ENCODE data around the gene PLPPR3. TPM values are rescaled to one million over a fixed set of nuclear protein-coding genes. Genes with fewer than 3 reads are reported as not detected.
"Not testable (repeated sequence)": the region's sequence is repeated elsewhere in the genome, so short reads cannot be mapped to it uniquely, and the experiment has no call there.

PLPPR3 gene
- polyA plus RNA-seq, 4 donors, result 0.49 to 0.57 TPM; not detected in 2

- WGBS, 3 donors, result 68 to 79% (median 72%) methylated on average over 7 of the region's 7 CpGs
- not testable (repeated sequence) for FAIRE-seq; H3K4me3 ChIP-seq (ENCODE audit: low read depth in 1 of 3, low read length in 3 of 3); DNase-seq; H3K27ac ChIP-seq (ENCODE audit: low read depth in 1 of 3, low read length in 2 of 3); H3K4me1 ChIP-seq (ENCODE audit: control insufficient read depth in 3 of 3, insufficient read depth in 2 of 3, low read depth in 1 of 3, low read length in 2 of 3); H3K9me3 ChIP-seq (ENCODE audit: control insufficient read depth in 2 of 2, insufficient read depth in 1 of 2, low read depth in 1 of 2, low read length in 1 of 2); H3K36me3 ChIP-seq (ENCODE audit: control insufficient read depth in 3 of 3, insufficient read depth in 2 of 3, low read depth in 1 of 3, low read length in 3 of 3)
- H3K27me3 ChIP-seq (ENCODE audit: control insufficient read depth in 3 of 3, insufficient read depth in 3 of 3, low read length in 3 of 3), result peaks cover 4 to 61% (median 10%) of the 10 kb centered on the region in 3 donors
These were observed 21.0 kb upstream of the PLPPR3 start for GRCh38 chr19:842802-843179.

DNA sequence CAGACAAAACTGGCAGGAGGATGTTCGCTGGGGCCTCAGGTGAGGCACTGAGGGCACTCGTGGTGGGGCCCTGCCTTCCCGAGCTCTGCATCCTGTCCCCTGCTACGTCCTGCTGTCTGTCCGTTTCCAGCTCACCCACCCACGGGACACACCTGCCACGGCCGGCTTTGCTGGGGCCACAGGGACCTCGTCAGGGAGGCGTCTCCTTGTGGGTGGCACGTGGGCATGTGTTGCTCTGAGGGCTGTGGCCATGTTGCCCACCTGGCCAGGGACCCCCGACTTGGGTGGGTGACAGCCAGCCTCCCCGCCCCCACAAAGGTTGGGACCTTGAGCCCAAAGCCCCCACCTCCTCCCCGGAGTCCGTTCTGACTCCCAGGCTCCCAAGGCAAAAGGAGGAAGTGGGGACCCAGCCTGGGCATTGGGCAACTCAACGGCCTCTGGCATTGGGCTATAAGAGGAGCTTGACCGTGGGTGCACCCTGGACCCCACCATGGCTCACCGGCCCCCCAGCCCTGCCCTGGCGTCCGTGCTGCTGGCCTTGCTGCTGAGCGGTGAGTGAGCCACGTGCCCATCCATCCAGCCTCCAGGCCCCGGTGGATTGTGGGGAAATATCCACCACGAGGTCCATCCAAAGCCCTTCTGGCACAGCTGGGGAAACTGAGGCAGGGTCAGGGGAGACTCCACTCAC, 18.9 kb upstream of the PLPPR3 start, which contains the start of gene PRTN3:
Gene PRTN3, plus strand, starts transcription at position 481 of the 688 bp plus-strand sequence. Its CDS starts 10 bp downstream, at position 491.
- Histone ChIP-seq H3K36me3 (ENCODE audit: control insufficient read depth in 3 of 3, insufficient read depth in 2 of 3, low read depth in 1 of 3, low read length in 3 of 3) (no peaks in the 10 kb centered on the region), H3K4me1 (ENCODE audit: control insufficient read depth in 3 of 3, insufficient read depth in 2 of 3, low read depth in 1 of 3, low read length in 2 of 3) (peaks cover 0 to 5% (median 0%) of the 10 kb centered on the region in 3 donors), H3K27me3 (ENCODE audit: control insufficient read depth in 3 of 3, insufficient read depth in 3 of 3, low read length in 3 of 3) (peaks cover 5 to 53% (median 13%) of the 10 kb centered on the region in 3 donors), H3K27ac (ENCODE audit: low read depth in 1 of 3, low read length in 2 of 3) (no peak within 1 kb of the TSS), H3K4me3 (ENCODE audit: low read depth in 1 of 3, low read length in 3 of 3) (no peak within 1 kb of the TSS), H3K9me3 (ENCODE audit: control insufficient read depth in 2 of 2, insufficient read depth in 1 of 2, low read depth in 1 of 2, low read length in 1 of 2) (no peaks in the 10 kb centered on the region)
- FAIRE-seq (no peak), DNase-seq (no peak)
- 43 to 67% (median 43%) methylated on average over 23 to 24 of the region's 24 CpGs for WGBS, 3 donors

- DNase-seq, result no peak
- WGBS, 3 donors, result 68 to 73% (median 70%) methylated on average over 31 to 36 of the region's 36 CpGs
These were observed 13.6 kb upstream of the PLPPR3 start for GRCh38 chr19:835210-835810.

GRCh38 chr19:834216-834615, 12.5 kb upstream of the PLPPR3 start:
- FAIRE-seq, result no peak
- 74 to 81% (median 77%) methylated on average over 24 of the region's 24 CpGs for WGBS, 3 donors
- H3K27me3 ChIP-seq (ENCODE audit: control insufficient read depth in 3 of 3, insufficient read depth in 3 of 3, low read length in 3 of 3), result peaks cover 5 to 36% (median 10%) of the 10 kb centered on the region in 3 donors

More at GRCh38 chr19:835210-835810, 13.6 kb upstream of the PLPPR3 start:
- Histone ChIP-seq H3K27ac (ENCODE audit: low read depth in 1 of 3, low read length in 2 of 3) (no peak overlapping the region), H3K4me3 (ENCODE audit: low read depth in 1 of 3, low read length in 3 of 3) (no peak overlapping the region), H3K27me3 (ENCODE audit: control insufficient read depth in 3 of 3, insufficient read depth in 3 of 3, low read length in 3 of 3) (peaks cover 5 to 32% (median 8%) of the 10 kb centered on the region in 3 donors), H3K9me3 (ENCODE audit: control insufficient read depth in 2 of 2, insufficient read depth in 1 of 2, low read depth in 1 of 2, low read length in 1 of 2) (no peaks in the 10 kb centered on the region), H3K36me3 (ENCODE audit: control insufficient read depth in 3 of 3, insufficient read depth in 2 of 3, low read depth in 1 of 3, low read length in 3 of 3) (no peaks in the 10 kb centered on the region), H3K4me1 (ENCODE audit: control insufficient read depth in 3 of 3, insufficient read depth in 2 of 3, low read depth in 1 of 3, low read length in 2 of 3) (no peaks in the 10 kb centered on the region)
- FAIRE-seq, result no peak

GRCh38 chr19:831407-832369, 9.9 kb upstream of the PLPPR3 start:
- Histone ChIP-seq H3K36me3 (ENCODE audit: control insufficient read depth in 3 of 3, insufficient read depth in 2 of 3, low read depth in 1 of 3, low read length in 3 of 3) (no peaks in the 10 kb centered on the region), H3K4me3 (ENCODE audit: low read depth in 1 of 3, low read length in 3 of 3) (no peak overlapping the region), H3K4me1 (ENCODE audit: control insufficient read depth in 3 of 3, insufficient read depth in 2 of 3, low read depth in 1 of 3, low read length in 2 of 3) (no peaks in the 10 kb centered on the region), H3K9me3 (ENCODE audit: control insufficient read depth in 2 of 2, insufficient read depth in 1 of 2, low read depth in 1 of 2, low read length in 1 of 2) (no peaks in the 10 kb centered on the region), H3K27me3 (ENCODE audit: control insufficient read depth in 3 of 3, insufficient read depth in 3 of 3, low read length in 3 of 3) (peaks cover 5 to 30% (median 14%) of the 10 kb centered on the region in 3 donors), H3K27ac (ENCODE audit: low read depth in 1 of 3, low read length in 2 of 3) (no peak overlapping the region)
- 23 to 54% (median 36%) methylated on average over 31 to 38 of the region's 38 CpGs for WGBS, 3 donors
- no peak for DNase-seq
- FAIRE-seq, result no peak

More at GRCh38 chr19:834216-834615, 12.5 kb upstream of the PLPPR3 start:
- H3K9me3 ChIP-seq (ENCODE audit: control insufficient read depth in 2 of 2, insufficient read depth in 1 of 2, low read depth in 1 of 2, low read length in 1 of 2), result no peaks in the 10 kb centered on the region
- DNase-seq, result no peak
- no peak overlapping the region for H3K27ac ChIP-seq (ENCODE audit: low read depth in 1 of 3, low read length in 2 of 3)
- no peaks in the 10 kb centered on the region for H3K36me3 ChIP-seq (ENCODE audit: control insufficient read depth in 3 of 3, insufficient read depth in 2 of 3, low read depth in 1 of 3, low read length in 3 of 3)
- H3K4me3 ChIP-seq (ENCODE audit: low read depth in 1 of 3, low read length in 3 of 3), result no peak overlapping the region
- H3K4me1 ChIP-seq (ENCODE audit: control insufficient read depth in 3 of 3, insufficient read depth in 2 of 3, low read depth in 1 of 3, low read length in 2 of 3), result no peaks in the 10 kb centered on the region

- FAIRE-seq, result no peak
- H3K27ac ChIP-seq (ENCODE audit: low read depth in 1 of 3, low read length in 2 of 3), result no peak overlapping the region
- H3K4me3 ChIP-seq (ENCODE audit: low read depth in 1 of 3, low read length in 3 of 3), result no peak overlapping the region
- no peaks in the 10 kb centered on the region for H3K9me3 ChIP-seq (ENCODE audit: control insufficient read depth in 2 of 2, insufficient read depth in 1 of 2, low read depth in 1 of 2, low read length in 1 of 2)
- WGBS, 3 donors, result 59 to 71% (median 71%) methylated on average over 18 of the region's 18 CpGs
- peaks cover 0 to 25% (median 9%) of the 10 kb centered on the region in 3 donors for H3K27me3 ChIP-seq (ENCODE audit: control insufficient read depth in 3 of 3, insufficient read depth in 3 of 3, low read length in 3 of 3)
- no peaks in the 10 kb centered on the region for H3K36me3 ChIP-seq (ENCODE audit: control insufficient read depth in 3 of 3, insufficient read depth in 2 of 3, low read depth in 1 of 3, low read length in 3 of 3)
- no peaks in the 10 kb centered on the region for H3K4me1 ChIP-seq (ENCODE audit: control insufficient read depth in 3 of 3, insufficient read depth in 2 of 3, low read depth in 1 of 3, low read length in 2 of 3)
- no peak for DNase-seq
These were observed 7.5 kb upstream of the PLPPR3 start for GRCh38 chr19:829129-829758.

DNA sequence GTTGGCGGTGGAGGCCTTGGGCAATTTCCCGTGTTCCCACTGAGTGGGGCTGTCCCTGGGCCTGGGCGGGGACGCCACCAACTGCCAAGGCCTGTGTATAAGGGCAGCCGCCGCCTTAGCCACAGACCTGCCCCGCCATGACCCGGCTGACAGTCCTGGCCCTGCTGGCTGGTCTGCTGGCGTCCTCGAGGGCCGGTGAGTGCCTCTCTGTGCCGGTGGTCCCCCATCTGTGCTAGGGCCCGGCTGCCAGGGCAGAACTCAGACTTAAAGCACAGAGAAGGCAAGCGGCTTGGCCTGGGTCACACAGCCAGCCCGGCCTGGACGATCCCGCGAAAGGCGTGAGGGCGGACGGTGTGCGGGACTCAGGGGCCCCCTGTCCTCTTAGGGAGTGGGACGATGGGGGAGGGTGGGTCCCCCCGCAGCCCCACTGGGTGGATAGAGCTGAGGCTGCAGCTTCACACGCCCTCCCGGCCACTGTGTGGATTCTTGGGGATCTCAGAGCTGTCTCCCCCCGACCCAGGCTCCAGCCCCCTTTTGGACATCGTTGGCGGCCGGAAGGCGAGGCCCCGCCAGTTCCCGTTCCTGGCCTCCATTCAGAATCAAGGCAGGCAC, 6.1 kb upstream of the PLPPR3 start, which contains the start of gene AZU1:
Gene AZU1, plus strand, starts transcription at position 128 of the 612 bp plus-strand sequence. Its CDS starts 10 bp downstream, at position 138.
- no peaks in the 10 kb centered on the region for H3K9me3 ChIP-seq (ENCODE audit: control insufficient read depth in 2 of 2, insufficient read depth in 1 of 2, low read depth in 1 of 2, low read length in 1 of 2)
- no peak within 1 kb of the TSS for H3K27ac ChIP-seq (ENCODE audit: low read depth in 1 of 3, low read length in 2 of 3)
- H3K4me1 ChIP-seq (ENCODE audit: control insufficient read depth in 3 of 3, insufficient read depth in 2 of 3, low read depth in 1 of 3, low read length in 2 of 3), result no peaks in the 10 kb centered on the region
- FAIRE-seq (no peak), DNase-seq (no peak)
- peaks cover 0 to 40% (median 9%) of the 10 kb centered on the region in 3 donors for H3K27me3 ChIP-seq (ENCODE audit: control insufficient read depth in 3 of 3, insufficient read depth in 3 of 3, low read length in 3 of 3)
- no peaks in the 10 kb centered on the region for H3K36me3 ChIP-seq (ENCODE audit: control insufficient read depth in 3 of 3, insufficient read depth in 2 of 3, low read depth in 1 of 3, low read length in 3 of 3)
- H3K4me3 ChIP-seq (ENCODE audit: low read depth in 1 of 3, low read length in 3 of 3), result no peak within 1 kb of the TSS
- 52 to 64% (median 63%) methylated on average over 21 to 33 of the region's 33 CpGs for WGBS, 3 donors

All from small intestine (tissue), 7 donors.